C1 segment of cervical spinal cord (tissue), 14 donors: ENCODE results near the gene SCML1.
A peak's percentile ranks its signal among the peaks of the same experiment; 100 is the strongest.

Experiments
- DNase-seq, 14 donors: peaks; one replicate each; lab custom pipeline; 2025; lab: John Stamatoyannopoulos, UW

Gene SCML1, protein sequence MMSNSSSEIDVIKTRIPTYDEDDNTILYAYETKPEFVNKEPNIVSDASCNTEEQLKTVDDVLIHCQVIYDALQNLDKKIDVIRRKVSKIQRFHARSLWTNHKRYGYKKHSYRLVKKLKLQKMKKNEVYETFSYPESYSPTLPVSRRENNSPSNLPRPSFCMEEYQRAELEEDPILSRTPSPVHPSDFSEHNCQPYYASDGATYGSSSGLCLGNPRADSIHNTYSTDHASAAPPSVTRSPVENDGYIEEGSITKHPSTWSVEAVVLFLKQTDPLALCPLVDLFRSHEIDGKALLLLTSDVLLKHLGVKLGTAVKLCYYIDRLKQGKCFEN

DNA sequence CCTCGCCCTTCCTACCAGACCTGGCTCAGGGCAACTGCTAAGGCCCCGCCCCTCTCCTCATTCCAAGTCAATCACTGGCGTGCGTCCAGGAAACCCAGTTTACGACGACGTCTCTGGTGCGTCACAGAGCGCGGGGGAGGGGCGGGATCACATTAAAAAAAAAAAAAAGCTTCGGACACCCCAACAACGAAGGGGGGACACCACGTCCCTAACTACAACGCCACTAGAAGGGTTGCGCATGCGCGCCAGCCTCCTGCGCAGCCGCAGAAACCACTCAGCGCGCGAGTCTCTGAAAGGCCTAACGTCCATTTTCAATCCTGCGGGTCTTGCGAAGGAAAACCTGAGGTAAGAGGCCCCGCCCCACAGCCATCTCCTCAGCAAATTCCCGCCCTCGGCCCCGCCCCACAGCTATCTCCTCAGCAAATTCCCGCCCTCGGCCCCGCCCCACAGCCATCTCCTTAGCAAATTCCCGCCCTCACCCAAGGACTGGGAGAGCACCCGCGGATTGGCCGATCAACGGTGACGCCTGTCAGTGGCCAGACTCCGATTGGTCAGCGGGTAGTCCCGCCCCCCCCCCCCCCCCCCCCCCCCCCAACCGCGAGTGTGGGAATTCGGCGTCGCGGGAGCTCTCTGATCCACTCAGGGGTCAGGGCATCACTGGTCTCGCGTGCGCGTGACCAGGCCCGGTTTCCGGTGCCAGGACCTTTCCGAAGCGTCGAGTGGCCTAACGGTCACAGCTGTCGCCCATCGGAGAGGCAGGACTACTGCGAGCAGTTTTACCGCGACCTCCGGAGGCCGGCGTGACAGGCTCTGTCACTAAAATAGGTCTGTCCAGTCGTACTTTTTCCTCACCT lies at the start of gene SCML1:
Gene SCML1 (plus strand): TSS at position 638 of the 854 bp plus-strand sequence. CDS start 6,694 bp downstream, outside the sequence.
- peak; percentile 50 to 97 (median 88) for DNase-seq

DNA sequence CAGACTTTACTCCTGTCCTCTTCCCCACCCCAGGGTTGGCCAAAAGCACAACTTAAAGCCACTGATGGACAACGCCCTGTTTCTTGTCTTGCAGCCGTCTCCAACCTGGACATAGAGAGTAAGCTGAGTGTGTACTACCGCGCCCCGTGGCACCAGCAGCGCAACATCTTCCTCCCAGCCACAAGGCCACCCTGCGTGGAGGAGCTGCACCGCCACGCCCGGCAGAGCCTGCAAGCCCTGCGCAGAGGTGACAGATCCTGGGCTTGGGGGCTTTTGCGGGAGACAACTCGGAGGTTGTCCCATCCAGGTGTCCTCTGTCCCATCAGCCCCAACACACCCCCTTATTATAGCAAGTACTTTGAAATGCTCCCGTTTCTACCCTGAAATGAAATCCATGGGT lies 49.6 kb upstream of the SCML1 start:
- no peak for DNase-seq

DNA sequence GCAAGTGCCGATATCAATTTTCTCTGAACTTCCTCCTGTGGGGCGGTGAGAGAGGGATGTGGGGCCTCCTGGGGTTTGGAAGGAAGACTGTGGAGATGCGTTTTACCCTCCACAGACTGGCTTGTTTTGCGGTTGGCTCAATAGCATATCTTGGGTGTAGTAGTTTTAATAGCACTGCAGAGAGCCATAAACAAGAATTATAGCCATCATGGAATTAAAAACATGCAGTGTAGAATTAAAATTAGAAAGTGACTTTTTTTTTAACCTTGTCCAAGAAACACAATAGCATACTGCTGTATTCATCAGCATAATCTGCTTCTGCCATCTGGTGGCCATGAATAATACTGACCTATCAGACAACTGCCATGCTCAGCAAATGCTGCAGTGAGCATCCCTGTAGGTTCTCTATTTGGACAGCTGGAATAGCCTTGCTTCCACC lies 47.3 kb upstream of the SCML1 start:
- DNase-seq, result peak in 5 of 14 donors; percentile 0 to 29 (median 5)

DNA sequence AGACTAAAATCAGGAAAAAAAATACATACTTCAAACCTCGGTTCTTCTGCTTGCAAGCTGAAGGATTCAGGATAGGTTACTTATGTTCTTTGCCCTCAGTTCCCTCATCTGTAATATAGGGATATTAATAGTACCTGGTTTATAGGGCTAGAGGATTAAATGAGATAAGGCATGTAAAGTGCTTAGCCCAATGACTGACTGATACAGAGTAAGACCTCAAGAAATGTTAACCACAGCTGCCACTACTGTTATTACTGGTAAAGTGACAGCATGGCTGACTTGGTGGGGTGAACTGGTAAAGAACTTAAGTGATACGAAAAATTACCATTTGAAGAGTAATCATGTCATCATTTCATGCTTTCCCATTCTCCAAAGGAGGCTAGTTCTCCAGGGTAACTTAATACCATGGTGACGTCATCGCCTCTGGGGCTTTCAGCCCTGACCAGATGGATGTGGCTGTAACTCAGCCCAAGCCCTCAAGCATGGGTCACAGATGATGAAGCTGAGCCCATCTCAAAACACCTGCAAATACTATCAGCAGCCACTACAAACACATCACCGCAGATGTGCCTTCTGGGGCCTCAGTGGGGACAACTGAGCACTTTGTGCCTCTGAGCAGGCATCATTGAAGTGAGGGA lies 44.5 kb upstream of the SCML1 start:
- no peak for DNase-seq

DNA sequence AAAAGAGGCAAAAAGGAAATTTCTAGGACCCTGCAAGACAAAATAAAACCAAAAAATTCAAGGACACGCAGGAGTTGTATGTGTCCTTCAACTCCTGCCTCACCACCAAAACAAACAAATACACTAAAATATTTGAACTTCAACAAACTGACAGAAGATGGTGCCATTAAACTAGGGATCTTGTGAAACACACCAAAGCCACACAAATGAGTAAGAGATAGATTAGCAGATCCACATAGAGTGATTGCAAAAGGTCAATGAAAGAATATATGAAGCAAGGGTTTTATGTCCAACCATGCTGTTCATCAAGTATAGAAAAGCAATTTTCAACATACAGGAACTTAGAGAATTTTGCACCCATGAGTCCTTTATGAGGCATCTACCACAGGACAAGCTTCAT lies 40.1 kb upstream of the SCML1 start:
- DNase-seq, result no peak

DNA sequence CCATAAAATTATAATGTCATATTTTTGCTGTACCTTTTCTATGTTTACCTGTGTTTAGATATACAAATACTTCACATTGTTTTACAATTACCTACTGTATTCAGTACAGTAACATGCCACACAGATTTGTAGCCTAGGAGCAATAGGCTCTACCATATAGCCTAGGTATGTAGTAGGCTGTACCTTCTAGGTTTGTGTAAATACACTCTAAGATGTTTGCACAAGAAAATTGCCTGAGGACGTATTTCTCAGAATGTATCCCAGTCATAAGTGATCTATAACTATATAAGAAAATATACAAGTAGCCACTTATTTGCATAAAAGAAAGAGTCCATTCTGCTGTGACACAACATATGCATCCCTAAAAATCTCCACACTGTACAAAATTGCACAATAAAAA lies 36.3 kb upstream of the SCML1 start:
- DNase-seq, result no peak

DNA sequence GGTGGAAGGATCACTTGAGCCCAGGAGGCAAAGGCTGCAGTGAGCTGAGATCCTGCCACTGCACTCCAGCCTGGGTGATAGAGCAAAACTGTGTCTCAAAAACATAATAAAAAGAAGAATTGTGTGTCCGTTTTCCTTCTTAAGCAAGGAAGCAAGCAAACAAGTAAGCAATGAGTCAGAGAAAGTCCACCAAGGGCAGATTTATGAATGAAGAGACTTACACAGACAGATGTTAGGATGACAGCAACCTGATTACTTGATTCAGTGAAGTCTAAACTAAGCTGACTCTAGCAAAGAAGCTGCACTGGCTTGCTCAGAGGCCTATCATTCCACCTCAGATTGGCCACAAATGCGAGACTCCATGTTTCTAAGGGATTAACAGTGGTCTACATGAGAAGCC lies 34.1 kb upstream of the SCML1 start:
- no peak for DNase-seq

DNA sequence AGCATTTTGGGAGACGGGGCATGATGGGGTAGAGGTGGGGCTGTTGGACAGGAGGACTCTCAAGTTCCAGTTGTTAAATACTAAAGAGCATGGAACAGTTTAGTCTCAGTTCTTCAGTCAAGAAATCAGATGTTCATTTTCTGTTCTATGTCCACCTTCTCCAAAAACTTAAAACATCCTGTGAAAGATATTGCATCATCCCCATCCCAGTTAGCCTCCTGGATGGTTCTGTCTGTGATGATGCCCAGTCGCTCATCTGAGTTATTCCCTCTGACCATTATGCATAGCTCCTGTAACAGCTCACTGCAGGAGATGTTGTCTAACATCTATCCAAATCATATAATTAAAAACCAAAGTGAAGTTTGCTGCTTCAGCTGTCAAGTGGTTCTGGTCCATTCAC lies 32.1 kb upstream of the SCML1 start:
- no peak for DNase-seq

DNA sequence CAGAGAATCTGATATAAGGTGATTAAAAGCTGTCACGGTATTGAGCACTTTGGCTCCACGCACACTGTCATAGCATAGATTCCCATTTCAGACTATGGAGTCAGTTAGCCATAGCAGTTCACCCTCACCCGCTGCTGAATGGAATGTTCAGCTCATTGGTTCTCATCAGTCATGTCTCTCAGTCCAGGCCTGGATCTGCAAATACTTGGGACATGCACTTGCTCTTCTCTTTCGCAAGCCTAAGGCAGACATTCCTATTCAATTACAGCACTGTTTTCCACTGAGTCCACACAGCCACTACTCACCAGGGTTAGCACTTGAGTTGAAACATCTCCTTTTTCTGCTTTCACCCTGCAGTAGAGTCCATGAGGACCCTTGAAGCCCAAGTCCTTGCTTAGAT lies 30.6 kb upstream of the SCML1 start:
- DNase-seq, result no peak

DNA sequence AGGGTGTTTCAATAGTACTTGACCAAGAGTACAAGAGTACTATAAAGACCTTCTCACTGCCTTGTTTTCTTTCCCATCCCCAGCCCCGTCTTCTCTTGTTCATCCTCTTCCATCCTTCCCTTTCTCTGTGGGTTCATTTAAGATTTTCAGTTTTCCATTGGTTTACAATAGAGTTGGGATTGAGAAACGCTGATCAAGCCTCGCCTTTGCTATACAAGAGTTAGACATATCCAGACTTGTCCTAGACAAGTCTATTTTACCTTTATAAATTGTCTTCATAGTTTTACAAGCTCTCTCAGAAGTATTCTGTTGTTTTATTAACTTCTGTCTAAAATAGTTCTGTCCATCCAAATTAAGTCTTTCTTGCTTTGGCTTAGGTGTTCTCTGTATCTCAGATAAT lies 29.6 kb upstream of the SCML1 start:
- no peak for DNase-seq

DNA sequence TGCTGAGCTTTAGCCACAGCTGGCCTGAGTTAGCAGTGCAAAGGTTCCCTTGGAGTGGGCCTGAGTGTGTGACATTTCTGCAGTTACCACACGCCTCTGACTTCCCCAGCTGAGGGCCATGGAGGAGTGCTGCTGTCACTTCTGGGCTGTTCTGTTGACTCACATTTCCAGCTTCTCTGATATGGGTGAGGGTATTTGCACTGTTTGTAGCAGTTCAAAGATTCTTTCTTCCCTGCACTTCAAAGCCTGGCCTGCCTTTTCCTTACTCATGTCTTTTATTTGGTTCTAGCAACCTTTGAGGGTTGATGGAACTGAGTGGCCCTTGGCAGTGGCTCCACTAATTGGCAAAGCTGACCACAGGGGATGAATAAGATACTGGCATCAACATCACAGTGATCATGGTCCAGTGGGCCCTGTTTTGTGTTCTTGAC lies 26.4 kb upstream of the SCML1 start:
- peak in 3 of 14 donors; percentile 4 to 31 (median 6) for DNase-seq

DNA sequence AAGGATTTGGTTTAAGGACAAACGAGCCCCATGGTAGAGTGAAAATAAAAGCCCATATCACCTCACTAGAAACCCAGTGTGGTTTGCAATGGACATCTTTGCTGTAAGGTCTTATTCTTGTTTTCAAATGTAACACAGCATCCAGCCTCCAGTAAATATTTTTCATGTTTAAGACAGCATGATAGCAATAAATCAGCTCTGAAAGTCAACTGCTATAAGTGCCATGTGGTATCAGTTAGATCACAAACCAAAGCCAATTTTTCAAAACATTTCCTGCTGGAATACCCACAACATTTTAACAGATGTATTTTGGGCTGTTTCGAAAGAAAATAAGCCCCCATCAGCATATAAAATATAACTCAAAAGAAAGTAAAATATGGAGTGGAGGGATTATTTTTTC lies 24.0 kb upstream of the SCML1 start:
- DNase-seq, result no peak

DNA sequence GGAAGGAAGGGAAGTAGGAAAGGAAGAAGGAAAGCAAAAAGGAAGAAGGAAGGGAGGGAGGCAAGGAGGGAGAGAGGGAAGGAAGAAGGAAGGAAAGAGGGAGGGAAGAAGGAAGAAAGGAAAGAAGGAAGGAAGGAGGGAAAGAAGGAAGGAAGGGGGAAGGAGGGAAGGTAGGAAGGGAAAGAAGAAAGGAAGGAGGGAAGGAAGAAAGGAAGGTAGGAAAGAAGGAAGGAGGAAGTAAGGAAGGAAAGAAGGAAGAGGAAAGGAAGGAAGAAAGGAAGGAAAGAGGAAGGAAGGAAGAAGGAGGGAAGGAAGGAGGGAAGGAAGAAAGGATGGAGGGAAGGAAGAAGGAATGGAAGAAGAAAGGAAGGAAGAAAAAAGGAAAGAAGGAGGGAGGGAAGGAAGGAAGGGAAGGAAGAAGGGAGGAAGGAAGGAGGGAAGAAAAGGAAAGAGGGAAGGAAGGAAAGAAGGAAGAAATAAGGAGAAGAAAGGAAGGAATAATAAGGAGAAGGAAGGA lies 18.6 kb upstream of the SCML1 start:
- DNase-seq, result no peak

DNA sequence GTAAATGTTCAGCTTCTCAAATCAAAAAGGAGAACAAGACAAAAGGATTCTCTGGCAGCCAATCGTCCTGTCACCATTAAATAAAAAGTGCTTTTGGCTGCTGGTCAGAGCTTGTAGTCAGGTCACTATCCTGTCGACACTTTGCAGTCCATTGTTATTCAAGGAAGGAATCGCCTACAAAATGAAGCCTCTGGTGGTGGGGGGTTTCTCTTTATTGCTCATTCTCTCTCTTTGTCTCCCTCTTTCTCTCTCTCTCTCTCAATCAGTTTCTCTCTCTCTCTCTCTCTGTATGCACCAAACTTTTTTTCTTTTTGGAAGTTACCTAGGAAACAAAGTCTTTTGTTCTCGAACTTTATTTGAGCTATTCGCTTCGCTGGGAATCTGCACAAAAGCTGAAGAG lies 17.6 kb upstream of the SCML1 start:
- DNase-seq, result no peak

DNA sequence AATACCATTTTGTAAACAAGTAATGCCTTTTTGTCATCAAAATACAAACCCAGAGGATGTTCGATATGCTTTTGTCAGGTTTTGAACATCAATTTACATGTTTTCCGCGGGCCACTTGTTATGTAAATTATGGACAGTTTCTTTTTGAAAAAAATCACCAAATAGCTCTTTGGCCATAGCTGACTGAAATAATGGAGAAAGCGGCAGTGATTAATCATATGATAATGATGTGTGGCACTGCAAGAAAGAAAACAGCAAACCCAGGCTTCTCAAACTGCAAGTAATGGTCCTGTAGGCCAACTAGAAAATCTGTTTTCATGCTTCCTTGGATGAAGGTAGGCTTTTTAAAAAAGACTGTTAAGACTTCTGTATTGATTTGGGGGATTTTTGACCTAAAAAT lies 15.6 kb upstream of the SCML1 start:
- DNase-seq, result no peak

DNA sequence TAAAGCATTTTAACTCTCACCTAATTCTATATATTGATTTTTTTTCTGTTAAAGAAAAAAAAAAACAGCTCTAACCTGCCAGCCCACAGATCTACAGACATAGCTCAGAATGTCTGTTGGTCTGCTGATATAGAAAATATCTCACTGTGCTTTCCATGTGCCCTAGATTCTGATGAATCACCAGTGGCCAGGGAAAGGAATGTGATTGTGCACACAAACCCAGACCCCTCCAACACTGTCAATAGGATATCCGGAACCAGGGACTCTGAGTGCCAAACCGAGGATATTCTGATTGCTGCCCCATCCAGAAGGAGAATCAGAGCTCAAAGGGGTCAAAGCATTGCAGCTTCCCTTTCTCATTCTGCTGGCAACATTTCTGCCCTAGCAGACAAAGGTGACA lies 12.1 kb upstream of the SCML1 start:
- DNase-seq, result no peak

DNA sequence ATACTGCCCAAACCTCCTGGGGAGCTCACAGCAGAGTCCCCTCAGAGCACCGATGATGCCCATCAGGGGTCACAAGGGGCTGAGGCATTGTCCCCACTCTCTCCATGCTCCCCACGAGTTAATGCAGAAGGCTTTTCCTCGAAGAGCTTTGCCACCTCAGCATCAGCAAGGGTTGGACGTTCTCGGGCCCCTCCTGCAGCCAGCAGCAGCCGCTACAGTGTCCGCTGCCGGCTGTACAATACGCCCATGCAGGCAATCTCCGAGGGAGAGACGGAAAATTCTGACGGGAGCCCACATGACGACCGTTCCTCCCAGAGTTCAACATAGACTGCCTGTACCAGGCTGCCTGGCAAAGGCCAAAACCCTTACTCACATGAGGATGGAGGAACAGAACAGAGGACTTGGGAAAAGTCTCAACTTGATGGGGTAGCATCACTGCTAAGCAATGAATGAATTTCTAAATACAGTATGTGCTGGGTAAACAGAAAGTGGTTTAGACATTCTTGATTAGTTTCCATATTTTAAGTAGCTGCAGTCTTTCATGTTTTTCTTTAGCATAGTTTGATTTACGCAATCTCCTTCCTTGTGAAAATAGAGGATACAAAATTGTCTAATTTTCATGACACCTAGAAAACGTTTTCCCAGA lies 5.0 kb upstream of the SCML1 start:
- DNase-seq, result no peak

DNA sequence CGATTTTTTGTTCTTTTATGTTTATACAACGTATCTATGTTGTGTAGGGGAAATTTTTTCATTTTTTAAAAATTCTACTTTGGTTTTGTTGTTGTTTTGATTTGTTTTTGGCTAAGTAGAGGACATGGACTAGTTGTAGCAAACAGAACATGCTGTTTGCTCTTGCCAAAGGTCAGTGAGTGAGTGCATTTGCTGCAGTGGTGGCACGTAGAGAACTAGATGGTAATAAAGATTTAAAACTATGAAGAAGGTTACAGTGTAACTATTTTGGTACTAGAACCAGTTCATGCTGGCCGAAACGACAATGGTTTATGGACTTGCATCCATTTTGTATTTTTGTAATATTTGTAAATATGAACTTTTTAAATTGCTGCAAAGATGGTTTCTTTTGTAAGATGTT lies 1.9 kb upstream of the SCML1 start:
- no peak for DNase-seq

DNA sequence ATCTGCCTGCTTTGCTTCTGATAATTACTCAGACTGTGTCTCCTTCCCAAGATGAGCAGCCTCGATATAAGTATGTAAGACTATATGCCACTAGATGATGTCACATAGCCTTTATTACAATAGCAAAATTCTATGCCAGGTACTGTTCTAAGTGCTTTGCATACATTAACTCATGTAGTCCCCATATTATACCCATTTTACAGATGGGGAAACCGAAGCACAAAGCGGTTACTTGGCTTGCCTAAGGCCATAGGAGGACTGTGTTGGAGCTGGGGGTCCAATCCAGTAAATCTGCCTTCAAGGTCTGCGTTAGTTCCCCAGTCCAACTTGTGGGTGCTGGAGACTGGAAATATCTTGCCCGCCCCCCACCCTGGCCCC lies 826 bp upstream of the SCML1 start:
- no peak for DNase-seq

DNA sequence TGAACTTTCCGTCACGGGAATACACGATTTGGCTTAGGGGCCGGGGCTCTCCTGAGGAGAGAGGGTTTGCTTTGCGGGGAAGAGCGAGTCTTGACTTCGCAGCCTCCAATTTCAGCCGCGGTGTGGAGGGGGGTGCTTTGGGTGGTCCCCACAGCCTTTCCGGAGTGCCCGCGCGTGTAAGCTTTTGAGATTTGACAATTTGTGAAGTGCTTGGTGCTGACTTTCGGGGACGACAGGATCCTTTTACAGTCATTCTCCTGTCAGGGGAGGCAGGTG lies 355 bp downstream of the SCML1 start:
- peak in 1 of 14 donors; percentile 18 for DNase-seq

DNA sequence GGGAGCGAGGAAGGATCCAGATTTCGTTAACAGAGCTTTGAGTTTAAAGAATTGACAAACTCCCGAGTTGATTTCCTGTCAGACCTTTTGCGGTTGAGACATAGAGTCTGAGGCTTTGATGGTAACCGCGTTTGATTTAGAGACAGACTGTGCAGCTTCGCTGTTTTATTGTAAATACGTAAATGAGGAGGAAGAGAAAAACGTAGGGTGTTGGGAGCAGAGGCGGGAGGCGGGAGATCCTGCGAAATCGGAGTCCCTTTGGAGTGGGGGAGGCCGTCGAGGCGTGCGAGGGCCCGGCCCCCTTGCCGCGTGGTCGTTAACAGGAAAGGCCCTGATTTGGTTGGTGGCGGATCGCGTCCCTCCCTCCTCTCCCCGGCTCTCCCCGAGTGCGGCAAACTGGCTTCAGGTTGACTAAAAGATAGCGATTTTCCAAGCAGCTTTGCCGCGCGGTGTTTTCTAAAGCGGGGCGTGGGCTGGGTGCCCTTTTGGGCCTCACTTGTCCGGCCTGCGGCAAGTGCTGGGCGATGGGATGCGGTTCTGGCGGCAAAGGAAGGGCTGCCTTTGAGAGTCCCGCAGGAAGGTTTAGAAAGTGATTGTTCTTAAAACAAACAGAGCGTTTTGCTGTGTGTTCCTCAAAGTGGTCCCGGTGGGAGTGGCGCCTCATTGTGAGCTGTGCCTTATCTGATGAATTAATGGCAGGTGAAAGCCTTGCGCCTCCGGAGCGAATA lies 857 bp downstream of the SCML1 start:
- peak in 3 of 14 donors; percentile 13 to 25 (median 19) for DNase-seq
